Stomach (tissue), 9 donors: ENCODE measurements around the gene FAM131B. TPM values are rescaled to one million over a fixed set of nuclear protein-coding genes. Genes with fewer than 3 reads are reported as not detected.

ENCODE experiments used
- DNase-seq, 2 donors: peaks; one replicate each; pipeline versions ENCODE4 v3.0.0 to v3.0.0-alpha.2; 2013 to 2019
- H3K27ac ChIP-seq, 5 donors: fragments of 200-600 bp in 4 of 5; sonication (generic) in 4 of 5; one replicate each; pipeline ENCODE4 v1.5.1; 2013 to 2019; ENCODE audit warnings: mild to moderate bottlenecking in 1 of 5, moderate library complexity in 1 of 5
- H3K27me3 ChIP-seq, 3 donors: fragments of 200-600 bp; sonication (generic); one replicate each; pipeline ENCODE4 v1.5.1; 2017 to 2019; ENCODE audit warnings: mixed run types in 1 of 3
- H3K36me3 ChIP-seq, 4 donors: fragments of 200-600 bp; sonication (generic); 1 replicate in 3 of 4; 2 replicates in 1 of 4; pipeline ENCODE4 v1.5.1; 2016 to 2019
- H3K4me1 ChIP-seq, 4 donors: fragments of 200-600 bp; sonication (generic); one replicate each; pipeline ENCODE4 v1.5.1; 2016 to 2019
- H3K4me3 ChIP-seq, 4 donors: fragments of 200-600 bp; sonication (generic) in 3 of 4; one replicate each; pipeline ENCODE4 v1.5.1; 2016 to 2019; ENCODE audit warnings: mild to moderate bottlenecking in 1 of 4
- H3K9me3 ChIP-seq, 4 donors: fragments of 200-600 bp; sonication (generic); one replicate each; pipeline ENCODE4 v1.5.1; 2016 to 2019
- EP300 ChIP-seq: sonication (generic); formaldehyde crosslinking; IDR thresholded peaks from one replicate; pipeline ENCODE4 v1.6.1; 2017; ENCODE audit warnings: antibody characterized with exemption
- POLR2A ChIP-seq, 4 donors: fragments of 450-650 bp; IDR thresholded peaks; one replicate each; pipeline ENCODE4 v1.6.1; 2016; ENCODE audit warnings: antibody characterized with exemption in 4 of 4, control low read depth in 2 of 4, mild to moderate bottlenecking in 1 of 4, moderate library complexity in 1 of 4
- POLR2AphosphoS5 ChIP-seq, 3 donors: sonication (generic); formaldehyde crosslinking; IDR thresholded peaks; one replicate each; pipeline ENCODE4 v1.6.1; 2016; ENCODE audit warnings: antibody characterized with exemption in 3 of 3
- WGBS, 5 donors: extraction: QIAGEN DNeasy Blood & Tissue Kit in 3 of 5; methylation state at CpG; one replicate each; pipeline versions ENCODE4 v1.1.5 to v1.1.7; 2013 to 2018; 5-methylcytosine and 5-hydroxymethylcytosine counted together
- intact Hi-C: fragments of 100-400 bp; cut with DNase I; formaldehyde crosslinking; loops from one replicate; pipeline ENCODE4 v1.15.1; 2023; ENCODE audit warnings: low total_unique reads
- polyA plus RNA-seq, 3 donors: library from polyadenylated mRNA; stranded (reverse); fragments of 200-250 nt; gene quantifications; one replicate each; pipeline ENCODE4 v1.2.3, GENCODE V29; 2013
- total RNA-seq, 5 donors: library from RNA; depleted of rRNA; stranded (reverse); fragments of >200 nt; gene quantifications; one replicate each; pipeline versions ENCODE4 v1.1.0 to v1.2.3, GENCODE V29; 2014 to 2016
- TF ChIP-seq, protein P1 (sequence below), 7 experiments: fragments of 450-650 bp in 4 of 7; fragments of 200-600 bp in 3 of 7; sonication (generic) in 3 of 7; IDR thresholded peaks; one replicate each; pipeline ENCODE4 v1.5.1; 2016 to 2019; ENCODE audit warnings: antibody characterized with exemption in 7 of 7, control low read depth in 2 of 7, mild to moderate bottlenecking in 1 of 7
- donor health status: healthy with polysubstance abuse.
- donor health status: Bipolar disorder and iron deficiency.
- donor health status: healthy.

FAM131B gene
- total and polyA plus RNA-seq, 8 donors = 0.29 to 14.0 (median 0.46) TPM; not detected in 1

- H3K4me3 ChIP-seq = no peak overlapping the region
- no peaks in the 10 kb centered on the region for H3K36me3 ChIP-seq
- intact Hi-C loops = no loop called here
- peaks cover 0 to 36% (median 0%) of the 10 kb centered on the region in 3 donors for H3K27me3 ChIP-seq
- WGBS, 5 donors = 78 to 90% (median 82%) methylated on average over 11 of the region's 11 CpGs
- TF ChIP-seq, protein P1, sequence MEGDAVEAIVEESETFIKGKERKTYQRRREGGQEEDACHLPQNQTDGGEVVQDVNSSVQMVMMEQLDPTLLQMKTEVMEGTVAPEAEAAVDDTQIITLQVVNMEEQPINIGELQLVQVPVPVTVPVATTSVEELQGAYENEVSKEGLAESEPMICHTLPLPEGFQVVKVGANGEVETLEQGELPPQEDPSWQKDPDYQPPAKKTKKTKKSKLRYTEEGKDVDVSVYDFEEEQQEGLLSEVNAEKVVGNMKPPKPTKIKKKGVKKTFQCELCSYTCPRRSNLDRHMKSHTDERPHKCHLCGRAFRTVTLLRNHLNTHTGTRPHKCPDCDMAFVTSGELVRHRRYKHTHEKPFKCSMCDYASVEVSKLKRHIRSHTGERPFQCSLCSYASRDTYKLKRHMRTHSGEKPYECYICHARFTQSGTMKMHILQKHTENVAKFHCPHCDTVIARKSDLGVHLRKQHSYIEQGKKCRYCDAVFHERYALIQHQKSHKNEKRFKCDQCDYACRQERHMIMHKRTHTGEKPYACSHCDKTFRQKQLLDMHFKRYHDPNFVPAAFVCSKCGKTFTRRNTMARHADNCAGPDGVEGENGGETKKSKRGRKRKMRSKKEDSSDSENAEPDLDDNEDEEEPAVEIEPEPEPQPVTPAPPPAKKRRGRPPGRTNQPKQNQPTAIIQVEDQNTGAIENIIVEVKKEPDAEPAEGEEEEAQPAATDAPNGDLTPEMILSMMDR (IDR thresholded peaks at IDR 0.05) = no peak
- TF ChIP-seq POLR2AphosphoS5 (IDR thresholded peaks at IDR 0.05) (no peak), POLR2A (IDR thresholded peaks at IDR 0.05) (no peak)
- no peak for DNase-seq
- H3K9me3 ChIP-seq = no peaks in the 10 kb centered on the region
- no peaks in the 10 kb centered on the region for H3K4me1 ChIP-seq
- H3K27ac ChIP-seq = no peak overlapping the region
Observed at GRCh38 chr7:143352531-143353002, 9.9 kb downstream of the FAM131B start.

DNA sequence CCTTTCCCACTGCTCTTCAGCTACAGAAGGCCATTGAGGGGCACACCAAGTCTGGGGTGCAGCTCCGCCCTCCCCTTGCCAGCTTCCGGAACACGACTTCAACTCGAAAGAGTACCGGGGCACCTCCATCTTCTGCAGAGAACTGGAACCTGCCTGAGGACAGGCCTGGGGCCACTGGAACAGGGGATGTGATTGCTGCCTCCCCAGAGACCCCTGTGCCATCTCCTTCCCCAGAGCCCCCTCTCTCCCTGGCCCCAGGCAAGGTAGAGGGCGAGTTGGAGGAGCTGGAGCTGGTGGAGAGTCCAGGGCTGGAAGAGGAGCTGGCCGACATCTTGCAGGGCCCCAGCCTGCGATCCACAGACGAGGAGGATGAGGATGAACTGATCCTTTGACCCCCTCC is 10.9 kb downstream of the FAM131B start:
- Histone ChIP-seq H3K9me3 (no peaks in the 10 kb centered on the region), H3K27ac (no peak overlapping the region), H3K4me1 (no peaks in the 10 kb centered on the region), H3K36me3 (no peaks in the 10 kb centered on the region), H3K27me3 (peaks cover 0 to 36% (median 0%) of the 10 kb centered on the region in 3 donors), H3K4me3 (no peak overlapping the region)
- intact Hi-C loops = no loop called here
- TF ChIP-seq POLR2AphosphoS5 (IDR thresholded peaks at IDR 0.05) (no peak), POLR2A (IDR thresholded peaks at IDR 0.05) (no peak)
- 84 to 93% (median 89%) methylated on average over 7 to 9 of the region's 9 CpGs for WGBS, 5 donors
- no peak for DNase-seq

DNA sequence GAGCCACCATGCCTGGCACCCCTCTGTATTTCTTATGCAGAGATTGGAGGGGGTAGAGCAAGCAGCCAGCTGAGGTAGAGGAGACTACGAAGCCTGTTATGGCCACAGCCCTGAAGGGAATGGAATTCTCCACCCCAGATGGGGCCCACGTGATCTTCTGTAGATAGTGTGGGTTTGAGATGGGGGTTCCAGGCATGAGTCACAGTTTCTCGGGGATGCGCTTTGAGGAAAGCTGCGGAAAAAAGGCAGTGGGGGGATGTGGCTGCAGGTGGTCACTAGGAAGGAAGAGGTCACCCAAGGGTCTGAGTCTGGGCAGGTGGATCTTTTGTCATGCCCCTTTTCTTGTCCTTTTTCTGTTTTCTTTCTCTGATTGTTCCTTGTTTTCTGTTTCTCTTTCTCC is 11.5 kb downstream of the FAM131B start:
- whole genome bisulfite sequencing, 5 donors = 62 to 73% (median 71%) methylated on average over 5 of the region's 5 CpGs
- peaks cover 0 to 40% (median 0%) of the 10 kb centered on the region in 3 donors for H3K27me3 ChIP-seq
- DNase-seq = no peak
- no peaks in the 10 kb centered on the region for H3K4me1 ChIP-seq
- intact Hi-C loops = no loop called here
- no peak overlapping the region for H3K27ac ChIP-seq
- H3K36me3 ChIP-seq = no peaks in the 10 kb centered on the region
- H3K4me3 ChIP-seq = no peak overlapping the region
- TF ChIP-seq, protein P1 (IDR thresholded peaks at IDR 0.05) = no peak
- no peak for TF ChIP-seq POLR2AphosphoS5 (IDR thresholded peaks at IDR 0.05)
- no peak for TF ChIP-seq POLR2A (IDR thresholded peaks at IDR 0.05)
- TF ChIP-seq EP300 = no peak
- no peaks in the 10 kb centered on the region for H3K9me3 ChIP-seq

DNA sequence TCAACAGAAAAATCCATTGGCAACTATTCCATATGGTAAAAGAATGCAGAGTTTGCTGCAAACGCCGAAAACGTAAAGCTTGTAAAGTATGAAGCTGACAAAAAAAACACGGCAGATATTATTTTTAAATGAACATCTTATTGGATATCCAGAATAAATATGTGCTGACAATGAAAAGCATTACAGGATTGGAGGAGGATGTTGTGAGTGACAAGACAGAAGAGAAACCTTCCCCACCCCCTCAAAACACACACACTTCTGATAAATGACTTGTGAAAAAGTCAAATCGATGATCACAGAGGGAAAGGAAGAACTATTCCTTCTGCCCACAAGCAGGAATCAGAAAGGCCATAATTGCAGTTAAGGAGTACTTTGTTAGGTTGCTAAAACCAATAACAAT is 14.6 kb downstream of the FAM131B start:
- peaks cover 0 to 10% (median 8%) of the 10 kb centered on the region in 4 donors for H3K4me1 ChIP-seq
- DNase-seq = no peak
- intact Hi-C loops = no loop called here
- H3K36me3 ChIP-seq = no peaks in the 10 kb centered on the region
- no peak overlapping the region for H3K27ac ChIP-seq
- 63 to 78% (median 65%) methylated on average over 5 of the region's 5 CpGs for WGBS, 5 donors
- no peak overlapping the region for H3K4me3 ChIP-seq
- TF ChIP-seq, protein P1 (IDR thresholded peaks at IDR 0.05) = no peak
- no peak for TF ChIP-seq POLR2A (IDR thresholded peaks at IDR 0.05)
- no peak for TF ChIP-seq POLR2AphosphoS5 (IDR thresholded peaks at IDR 0.05)
- no peak for TF ChIP-seq EP300
- H3K27me3 ChIP-seq = peaks cover 0 to 55% (median 0%) of the 10 kb centered on the region in 3 donors
- H3K9me3 ChIP-seq = no peaks in the 10 kb centered on the region

DNA sequence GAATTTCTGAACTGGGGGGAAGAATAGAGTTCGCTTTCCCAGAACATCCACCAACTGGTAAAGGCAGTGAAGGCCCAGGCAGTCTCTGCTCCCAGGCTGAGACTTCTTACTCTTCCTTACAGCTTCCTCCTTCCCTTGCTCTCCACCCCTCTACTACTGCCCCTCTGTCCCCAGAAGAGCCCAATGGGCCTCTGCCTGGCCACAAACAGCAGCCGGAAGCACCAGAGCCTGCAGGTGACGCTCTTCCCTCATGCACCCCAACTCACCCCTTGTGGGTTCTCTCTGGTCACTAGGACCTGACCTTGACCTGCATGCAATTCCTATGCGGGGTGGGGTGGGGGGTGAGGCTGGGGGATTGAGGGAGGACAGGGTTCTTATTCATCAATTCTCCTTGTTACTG is 16.5 kb downstream of the FAM131B start:
- H3K9me3 ChIP-seq = no peaks in the 10 kb centered on the region
- peaks cover 0 to 43% (median 0%) of the 10 kb centered on the region in 3 donors for H3K27me3 ChIP-seq
- no peaks in the 10 kb centered on the region for H3K36me3 ChIP-seq
- no peak for TF ChIP-seq EP300
- intact Hi-C loops = no loop called here
- H3K4me3 ChIP-seq = no peak overlapping the region
- H3K27ac ChIP-seq = no peak overlapping the region
- 76 to 89% (median 81%) methylated on average over 4 of the region's 4 CpGs for WGBS, 5 donors
- DNase-seq = no peak
- peaks cover 0 to 10% (median 8%) of the 10 kb centered on the region in 4 donors for H3K4me1 ChIP-seq
